Keratinocyte (primary cell): Measurements from ENCODE around the gene LRRC70. TPM values are rescaled to one million over a fixed set of nuclear protein-coding genes. Genes with fewer than 3 reads are reported as not detected.

ENCODE experiments used
- DNase-seq: peaks from one replicate; pipeline ENCODE4 v3.0.0-alpha.2; 2011; ENCODE audit warnings: low read depth, missing footprints, low spot score
- FAIRE-seq: peaks from 2 replicates; lab custom pipeline; 2011; peaks lifted over from hg19 to GRCh38; lab: Jason Lieb, UNC
- H2AFZ ChIP-seq: 2 replicates; pipeline ENCODE4 v1.6.0; 2012; ENCODE audit warnings: low read length, control low read depth, inconsistent platforms; ENCODE audit not compliant: control insufficient read depth
- H3K27ac ChIP-seq: 2 replicates; pipeline ENCODE4 v1.5.1; 2011; ENCODE audit warnings: low read length; ENCODE audit not compliant: control insufficient read depth, insufficient read depth
- H3K27me3 ChIP-seq: 3 replicates; pipeline ENCODE4 v1.6.0; 2011; ENCODE audit warnings: low read length; ENCODE audit not compliant: control insufficient read depth, insufficient read depth; ENCODE audit errors: extremely low read depth
- H3K36me3 ChIP-seq, 2 experiments: 2 replicates in 1 of 2; 3 replicates in 1 of 2; pipeline ENCODE4 v1.5.1; 2011; ENCODE audit warnings: low read length in 2 of 2, mild to moderate bottlenecking in 1 of 2; ENCODE audit not compliant: control insufficient read depth in 2 of 2, insufficient read depth in 2 of 2; ENCODE audit errors: extremely low read depth in 1 of 2
- H3K4me1 ChIP-seq: 3 replicates; pipeline ENCODE4 v1.5.1; 2011; ENCODE audit warnings: low read length; ENCODE audit not compliant: control insufficient read depth, insufficient read depth; ENCODE audit errors: extremely low read depth
- H3K4me2 ChIP-seq: 3 replicates; pipeline ENCODE4 v1.6.0; 2011; ENCODE audit warnings: low read depth, low read length; ENCODE audit not compliant: control insufficient read depth, insufficient read depth; ENCODE audit errors: extremely low read depth
- H3K4me3 ChIP-seq, 3 experiments: fragments of 200-600 bp in 1 of 3; sonication (generic) in 1 of 3; 2 replicates in 2 of 3; 3 replicates in 1 of 3; pipeline ENCODE4 v1.5.1; 2011 to 2016; ENCODE audit warnings: low read length in 3 of 3, mild to moderate bottlenecking in 3 of 3, control low read depth in 2 of 3, inconsistent platforms in 1 of 3, low read depth in 1 of 3, mixed read lengths in 1 of 3, mixed run types in 1 of 3, moderate library complexity in 1 of 3; ENCODE audit not compliant: control insufficient read depth in 2 of 3, insufficient read depth in 2 of 3; ENCODE audit errors: extremely low read depth in 1 of 3
- H3K79me2 ChIP-seq: 2 replicates; pipeline ENCODE4 v1.6.0; 2012; ENCODE audit warnings: low read length; ENCODE audit not compliant: control insufficient read depth, insufficient read depth
- H3K9ac ChIP-seq: 3 replicates; pipeline ENCODE4 v1.6.0; 2011; ENCODE audit warnings: low read length; ENCODE audit not compliant: control insufficient read depth, insufficient read depth; ENCODE audit errors: extremely low read depth
- H3K9me1 ChIP-seq: 3 replicates; pipeline ENCODE4 v1.6.0; 2011; ENCODE audit warnings: low read length; ENCODE audit not compliant: control insufficient read depth, insufficient read depth; ENCODE audit errors: extremely low read depth
- H3K9me3 ChIP-seq: 2 replicates; pipeline ENCODE4 v1.5.1; 2012; ENCODE audit warnings: low read depth, low read length; ENCODE audit not compliant: control insufficient read depth
- H4K20me1 ChIP-seq: 3 replicates; pipeline ENCODE4 v1.6.0; 2011; ENCODE audit warnings: low read length; ENCODE audit not compliant: control insufficient read depth, insufficient read depth; ENCODE audit errors: extremely low read depth
- CTCF ChIP-seq, 3 experiments: IDR thresholded peaks in 1 of 3; conservative IDR thresholded peaks in 1 of 3; optimal IDR thresholded peaks in 1 of 3; 2 replicates in 2 of 3; 3 replicates in 1 of 3; pipeline versions ENCODE3 to v1.5.1; 2011; ENCODE audit warnings: low read length in 3 of 3, mild to moderate bottlenecking in 3 of 3, moderate library complexity in 2 of 3, control low read depth in 1 of 3, inconsistent platforms in 1 of 3; ENCODE audit not compliant: insufficient read depth in 2 of 3; ENCODE audit errors: extremely low read depth in 1 of 3
- EZH2 ChIP-seq: IDR thresholded peaks from one replicate; pipeline ENCODE4 v1.6.1; 2012; ENCODE audit warnings: inconsistent platforms, mild to moderate bottlenecking, low read length, moderate library complexity
- dilution Hi-C: fragments of 300-500 bp; cut with MboI; formaldehyde crosslinking; loops from one replicate; pipeline ENCODE4 v1.7.0; 2020; ENCODE audit warnings: low sequenced_read_pairs; ENCODE audit not compliant: extremely low pct_ligation_motif_present
- polyA plus RNA-seq, 5 experiments: library from polyadenylated mRNA; depleted of rRNA in 3 of 5; stranded (reverse) in 3 of 5; stranded (forward) in 1 of 5; unstranded in 1 of 5; fragments of >200 nt; gene quantifications; 1 replicate in 1 of 5; 2 replicates in 3 of 5; 3 replicates in 1 of 5; pipeline versions ENCODE4 v1.2.1 to v1.2.3, GENCODE V29; 2011 to 2012; ENCODE audit warnings: missing spikeins in 2 of 5, low read depth in 1 of 5, low replicate concordance in 1 of 5

LRRC70 gene
- polyA plus RNA-seq, 1 donor (not counting 4 experiments of a cell fraction or from before 2014, with no cell fraction given) = 0.34 TPM

GRCh38 chr5:62585751-62586150 lies 7.1 kb downstream of the LRRC70 start:
- no peaks in the 10 kb centered on the region for H3K79me2 ChIP-seq
- no peak overlapping the region for H3K27ac ChIP-seq
- no peak overlapping the region for H3K9ac ChIP-seq
- DNase-seq = no peak
- no peaks in the 10 kb centered on the region for H3K4me1 ChIP-seq
- no peaks in the 10 kb centered on the region for H3K9me3 ChIP-seq
- TF ChIP-seq EZH2 = no peak
- TF ChIP-seq CTCF (optimal IDR thresholded peaks at IDR 0.05 in 1 of 3, IDR thresholded peaks at IDR 0.05 in 1 of 3, conservative IDR thresholded peaks at IDR 0.05 in 1 of 3; ENCODE audit: extremely low read depth in 1 of 3, insufficient read depth in 2 of 3, low read length in 3 of 3) = no peak
- H3K4me3 ChIP-seq = no peak overlapping the region
- H3K36me3 ChIP-seq = no peaks in the 10 kb centered on the region
- H3K4me2 ChIP-seq = no peak overlapping the region
- H2AFZ ChIP-seq = no peak overlapping the region
- dilution Hi-C loops = no loop called here
- H3K27me3 ChIP-seq = no peaks in the 10 kb centered on the region
- no peaks in the 10 kb centered on the region for H3K9me1 ChIP-seq
- no peaks in the 10 kb centered on the region for H4K20me1 ChIP-seq
- no peak for FAIRE-seq

GRCh38 chr5:62587737-62588136 lies 9.1 kb downstream of the LRRC70 start:
- no peak for DNase-seq
- H3K9ac ChIP-seq = no peak overlapping the region
- no peak for TF ChIP-seq EZH2
- no peak for TF ChIP-seq CTCF (optimal IDR thresholded peaks at IDR 0.05 in 1 of 3, IDR thresholded peaks at IDR 0.05 in 1 of 3, conservative IDR thresholded peaks at IDR 0.05 in 1 of 3; ENCODE audit: extremely low read depth in 1 of 3, insufficient read depth in 2 of 3, low read length in 3 of 3)
- no peak for FAIRE-seq
- no peak overlapping the region for H2AFZ ChIP-seq
- no peak overlapping the region for H3K4me3 ChIP-seq
- no peaks in the 10 kb centered on the region for H3K27me3 ChIP-seq
- no peak overlapping the region for H3K4me2 ChIP-seq
- dilution Hi-C loops = no loop called here
- H3K9me3 ChIP-seq = no peaks in the 10 kb centered on the region
- H3K27ac ChIP-seq = no peak overlapping the region
- H3K79me2 ChIP-seq = no peaks in the 10 kb centered on the region
- H3K36me3 ChIP-seq = no peaks in the 10 kb centered on the region
- no peaks in the 10 kb centered on the region for H4K20me1 ChIP-seq
- H3K9me1 ChIP-seq = no peaks in the 10 kb centered on the region
- H3K4me1 ChIP-seq = no peaks in the 10 kb centered on the region
